Stimulated activated CD4-positive, alpha-beta T cell treated with anti-CD3 and anti-CD28 coated beads, Interleukin-1b, Interleukin-23, amount 100 ng/mL, for 4 hours (primary cell): ENCODE measurements around the gene PNLIPRP2.

Source experiments
- DNase-seq, 2 donors: peaks; one replicate each; pipeline ENCODE4 v3.0.0-alpha.2; 2020; ENCODE audit warnings: low read depth in 2 of 2

Gene PNLIPRP2

DNA sequence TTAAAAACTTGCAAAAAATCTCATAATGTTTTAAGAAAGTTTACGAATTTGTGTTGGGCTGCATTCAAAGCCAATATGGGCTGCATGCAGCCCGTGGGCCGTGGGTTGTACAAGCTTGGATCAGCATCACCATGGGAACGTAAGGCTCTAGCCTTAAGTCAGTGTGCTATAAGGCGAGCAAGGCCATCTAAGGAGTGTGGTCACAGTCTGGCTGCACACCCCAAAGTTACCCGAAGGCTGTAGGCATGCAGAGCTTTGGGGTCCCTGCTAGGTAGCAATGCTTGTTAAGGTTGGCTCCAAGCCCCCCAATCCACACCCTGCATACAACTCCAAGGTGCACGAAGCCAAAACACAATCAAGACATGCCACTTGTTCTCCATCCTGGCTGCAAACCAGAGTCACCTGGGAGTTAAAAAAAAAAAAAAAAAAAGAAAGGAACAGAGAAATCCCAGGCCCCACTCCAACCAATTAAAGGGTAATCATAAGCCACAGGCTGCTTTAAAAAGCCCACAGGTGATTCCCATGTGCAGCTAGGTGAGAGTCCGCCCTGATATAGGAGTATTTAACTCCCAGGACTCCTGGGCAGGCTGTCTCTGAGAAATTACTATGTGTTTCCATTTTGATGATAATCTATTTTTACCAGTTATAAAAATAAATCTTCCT, 8.5 kb upstream of the PNLIPRP2 start:
- no peak for DNase-seq

DNA sequence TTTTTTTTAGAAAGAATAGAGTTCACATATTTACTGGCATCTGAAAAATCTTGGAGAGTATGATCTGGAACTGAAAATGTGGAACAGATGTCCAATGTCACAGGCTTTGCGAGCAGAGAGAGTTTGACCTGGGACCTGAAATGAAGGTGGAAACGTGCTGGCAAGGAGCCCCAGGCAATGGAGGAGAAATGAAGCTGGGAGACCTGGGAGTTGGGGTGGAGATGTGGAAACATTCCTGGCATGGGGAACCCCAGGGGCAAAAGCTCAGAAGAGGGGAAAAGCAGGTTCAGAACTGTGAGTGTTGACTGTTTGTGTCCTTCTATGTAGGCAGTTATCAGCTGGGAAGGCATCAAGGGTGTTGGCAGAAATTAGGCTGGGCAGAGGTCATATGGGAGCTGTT, 7.3 kb upstream of the PNLIPRP2 start:
- DNase-seq = no peak

DNA sequence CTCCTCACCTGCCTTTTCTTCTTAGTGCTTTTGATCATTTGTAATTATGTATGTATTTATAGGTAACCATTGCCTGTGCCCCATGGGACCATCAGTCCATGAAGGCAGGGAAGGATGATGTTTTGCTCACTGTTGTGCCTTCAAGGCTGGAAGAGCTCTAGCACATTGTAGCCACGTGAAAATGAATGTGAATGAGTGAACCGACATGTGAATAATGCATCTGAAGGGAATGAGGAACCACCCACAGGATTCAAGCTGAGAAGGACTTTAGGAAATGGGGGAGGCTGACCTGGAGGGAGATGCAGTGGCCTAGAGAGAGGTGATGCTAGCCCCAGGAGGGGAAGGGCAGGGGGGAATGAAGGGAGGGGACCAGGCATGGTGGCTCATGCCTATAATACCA, 6.0 kb upstream of the PNLIPRP2 start:
- DNase-seq = no peak

DNA sequence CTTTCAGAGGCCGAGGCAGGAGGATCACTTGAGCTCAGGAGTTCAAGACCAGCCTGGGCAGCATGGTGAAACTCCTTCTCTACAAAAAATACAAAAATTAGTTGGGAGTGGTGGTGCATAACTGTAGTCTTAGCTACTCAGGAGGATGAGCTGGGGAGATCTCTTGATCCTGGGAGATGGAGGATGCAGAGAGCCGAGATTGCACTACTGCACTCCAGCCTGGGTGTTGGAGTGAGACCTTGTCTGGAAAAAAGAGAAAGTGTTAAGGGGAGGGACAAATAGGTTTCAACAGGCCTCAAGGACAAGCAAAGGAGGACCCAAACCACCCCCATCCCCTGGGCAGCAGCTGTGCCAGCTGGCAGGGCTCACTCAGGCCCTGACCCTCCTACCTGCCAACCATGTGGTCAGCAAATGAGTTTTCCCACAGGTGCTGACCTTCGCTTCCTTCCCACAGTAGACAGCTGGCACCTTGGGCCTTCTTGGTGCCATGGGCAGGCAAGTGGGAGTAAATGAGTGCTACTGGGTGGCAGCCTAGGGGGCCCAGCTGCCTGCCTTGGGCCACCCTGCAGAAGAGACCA, 5.5 kb upstream of the PNLIPRP2 start:
- no peak for DNase-seq

DNA sequence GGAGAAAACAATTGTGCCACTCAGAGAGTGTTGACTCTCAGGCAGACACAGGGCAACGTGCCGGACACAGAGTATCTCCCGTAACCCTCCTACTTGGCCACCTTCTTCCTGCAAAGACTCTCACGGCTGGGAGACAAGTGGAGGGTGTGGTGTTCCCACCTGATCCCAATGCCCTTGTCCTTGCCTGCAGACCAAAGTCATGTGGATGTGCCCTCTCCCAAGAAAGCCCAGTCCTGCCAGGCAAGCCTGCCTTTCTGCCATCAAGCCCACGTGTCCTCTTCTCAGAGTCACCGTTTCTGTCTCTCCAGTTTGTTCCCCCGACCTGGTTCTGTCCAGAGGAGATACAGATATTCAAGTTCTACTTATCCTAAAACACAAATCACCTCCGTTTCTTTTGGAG, 723 bp downstream of the PNLIPRP2 start:
- DNase-seq = no peak

DNA sequence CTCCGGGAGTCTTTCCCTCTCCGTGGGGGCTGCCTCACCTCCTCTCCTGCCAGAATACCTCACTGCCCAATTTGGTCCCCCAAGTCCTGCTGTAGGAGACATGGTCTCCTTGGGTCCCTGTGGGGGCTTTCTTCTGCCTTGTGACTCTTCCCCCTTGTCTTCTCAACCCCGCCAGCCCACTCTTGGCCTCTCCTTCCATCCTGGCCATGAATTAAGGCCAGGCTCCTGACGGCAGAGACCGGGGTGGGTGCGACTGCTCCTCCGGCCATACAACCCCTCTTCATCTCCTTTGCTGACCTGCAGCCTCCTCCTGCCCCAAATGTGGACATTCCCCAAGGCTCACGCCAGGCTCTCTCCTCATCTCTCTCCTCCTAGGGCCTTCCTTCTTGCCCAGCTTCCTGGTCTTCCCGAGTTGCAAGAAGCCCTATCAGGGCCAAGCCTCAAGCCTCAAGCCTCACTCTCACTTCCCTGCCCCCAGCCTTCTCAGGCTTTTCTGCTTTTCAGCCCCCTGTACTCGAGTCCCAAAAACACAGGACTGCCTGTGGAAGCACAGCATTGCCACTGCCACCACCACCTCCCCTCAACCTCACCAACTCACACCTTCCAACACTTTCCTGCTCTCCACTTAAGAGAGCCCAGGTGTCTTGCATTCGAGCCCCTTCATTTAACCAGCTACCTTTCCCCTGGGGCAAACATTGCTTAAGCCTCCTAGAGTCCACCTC, 1.3 kb downstream of the PNLIPRP2 start:
- no peak for DNase-seq

DNA sequence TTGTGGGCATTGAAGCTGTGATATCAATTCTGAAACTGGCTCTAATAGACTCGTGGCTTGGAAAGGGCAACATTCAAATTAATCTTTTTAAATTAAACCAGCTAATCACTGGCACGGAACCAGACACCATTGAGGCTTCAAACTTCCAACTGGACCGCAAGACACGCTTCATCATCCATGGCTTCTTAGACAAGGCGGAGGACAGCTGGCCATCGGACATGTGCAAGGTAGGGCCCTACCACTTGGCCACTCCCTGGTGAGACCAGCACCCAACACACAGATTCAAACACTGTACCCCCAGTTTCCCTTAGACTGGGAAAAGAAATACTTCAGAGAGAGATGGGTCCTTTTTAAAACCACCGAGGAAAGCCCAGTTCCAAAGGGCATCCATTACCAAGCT, 5.1 kb downstream of the PNLIPRP2 start:
- DNase-seq = no peak

DNA sequence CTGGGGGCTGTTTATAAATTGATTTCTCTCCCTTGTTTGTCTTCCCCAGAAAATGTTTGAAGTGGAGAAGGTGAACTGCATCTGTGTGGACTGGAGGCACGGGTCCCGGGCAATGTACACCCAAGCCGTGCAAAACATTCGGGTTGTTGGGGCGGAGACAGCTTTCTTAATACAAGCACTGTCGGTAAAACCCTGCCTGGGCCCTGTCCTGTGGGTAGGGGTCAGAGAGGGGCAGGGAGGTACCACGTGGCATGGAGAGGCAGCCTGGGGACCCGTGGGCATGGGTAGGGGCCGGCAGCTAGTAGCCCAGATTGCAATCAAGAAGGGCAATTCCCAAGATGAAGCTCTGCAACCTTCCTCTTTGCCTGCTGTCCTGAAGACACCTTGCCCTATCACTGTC, 6.1 kb downstream of the PNLIPRP2 start:
- DNase-seq = no peak

DNA sequence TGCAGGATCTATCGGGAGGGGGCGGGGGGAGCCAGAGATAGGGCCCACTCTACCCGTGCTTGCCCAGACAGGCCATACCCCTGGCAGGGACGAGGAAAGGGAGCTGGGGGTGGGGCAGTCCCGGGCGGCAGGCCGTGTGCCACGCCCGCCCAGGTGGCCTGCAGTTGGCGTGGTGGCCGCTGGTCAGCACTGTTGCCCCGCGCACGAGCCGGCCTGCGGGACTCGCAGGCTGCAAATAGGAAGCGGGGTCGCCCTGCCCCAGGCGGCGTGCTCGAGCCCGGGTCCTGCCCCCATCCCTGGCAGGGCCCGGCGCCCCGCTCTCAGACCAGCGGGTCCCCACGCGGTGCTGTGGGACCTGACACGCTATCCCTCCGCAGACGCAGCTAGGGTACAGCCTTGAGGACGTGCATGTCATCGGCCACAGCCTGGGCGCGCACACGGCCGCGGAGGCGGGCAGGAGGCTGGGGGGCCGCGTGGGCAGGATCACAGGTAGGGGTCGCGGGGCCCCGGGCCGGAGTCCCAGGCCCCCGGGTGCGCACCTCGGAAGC, 6.7 kb downstream of the PNLIPRP2 start:
- no peak for DNase-seq

DNA sequence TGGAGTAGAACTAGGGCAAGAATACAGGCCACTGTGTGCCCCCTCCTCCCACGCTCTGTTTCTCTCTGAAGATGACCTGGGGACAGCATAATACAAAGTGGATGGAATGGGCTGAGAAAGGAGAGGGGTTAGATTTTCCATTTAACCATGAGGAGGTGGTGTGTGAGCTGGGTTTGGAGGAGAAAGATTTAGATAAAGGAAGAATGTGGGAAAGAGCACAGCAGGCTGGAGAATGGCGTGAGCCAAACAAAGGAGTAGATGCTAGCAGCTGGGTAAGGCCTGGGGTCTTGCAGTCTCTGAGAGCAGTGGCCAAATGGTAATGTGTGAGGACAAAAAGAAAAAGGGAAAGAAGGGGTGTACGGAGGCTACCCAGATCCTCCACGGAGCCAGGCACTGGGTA, 8.6 kb downstream of the PNLIPRP2 start:
- DNase-seq = no peak

DNA sequence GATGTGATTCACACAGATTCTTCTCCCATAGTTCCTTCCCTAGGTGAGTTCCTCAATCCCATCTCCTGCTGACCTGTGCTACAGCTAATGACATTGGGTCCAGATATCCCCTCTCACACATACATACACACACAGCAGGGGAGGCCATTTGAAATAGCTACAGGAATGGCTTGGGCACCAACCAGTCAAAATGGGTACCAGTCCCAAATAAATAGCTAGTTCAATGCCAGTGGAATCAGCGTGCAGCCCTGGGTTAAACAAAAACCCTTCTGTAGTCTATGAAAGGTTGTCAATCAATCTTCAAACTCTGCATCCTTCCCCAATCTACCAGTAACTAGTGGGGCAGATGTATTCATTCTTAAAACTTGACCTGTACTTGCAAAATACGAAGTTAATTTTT, 9.3 kb downstream of the PNLIPRP2 start:
- no peak for DNase-seq

DNA sequence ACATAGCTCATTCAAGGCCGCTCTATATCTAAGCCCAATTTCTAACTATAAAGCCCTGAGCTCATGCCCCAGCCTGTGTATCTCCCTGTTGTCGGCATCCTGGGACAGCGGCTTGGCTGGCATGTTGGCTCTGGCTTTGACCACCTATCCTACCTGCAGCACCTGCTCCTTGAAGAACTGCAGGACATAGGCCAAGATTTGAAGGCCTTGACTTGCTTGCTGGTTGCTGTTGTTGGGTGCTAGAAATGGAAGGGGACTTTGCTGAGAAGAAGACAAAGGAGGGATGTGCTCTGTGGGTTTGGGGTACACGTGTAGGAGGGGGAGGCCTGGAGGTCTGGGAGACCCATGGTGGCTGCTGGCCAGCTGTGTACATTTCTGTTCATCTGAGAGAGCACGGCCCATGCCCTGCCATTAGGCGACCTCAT, 11.1 kb downstream of the PNLIPRP2 start:
- no peak for DNase-seq

DNA sequence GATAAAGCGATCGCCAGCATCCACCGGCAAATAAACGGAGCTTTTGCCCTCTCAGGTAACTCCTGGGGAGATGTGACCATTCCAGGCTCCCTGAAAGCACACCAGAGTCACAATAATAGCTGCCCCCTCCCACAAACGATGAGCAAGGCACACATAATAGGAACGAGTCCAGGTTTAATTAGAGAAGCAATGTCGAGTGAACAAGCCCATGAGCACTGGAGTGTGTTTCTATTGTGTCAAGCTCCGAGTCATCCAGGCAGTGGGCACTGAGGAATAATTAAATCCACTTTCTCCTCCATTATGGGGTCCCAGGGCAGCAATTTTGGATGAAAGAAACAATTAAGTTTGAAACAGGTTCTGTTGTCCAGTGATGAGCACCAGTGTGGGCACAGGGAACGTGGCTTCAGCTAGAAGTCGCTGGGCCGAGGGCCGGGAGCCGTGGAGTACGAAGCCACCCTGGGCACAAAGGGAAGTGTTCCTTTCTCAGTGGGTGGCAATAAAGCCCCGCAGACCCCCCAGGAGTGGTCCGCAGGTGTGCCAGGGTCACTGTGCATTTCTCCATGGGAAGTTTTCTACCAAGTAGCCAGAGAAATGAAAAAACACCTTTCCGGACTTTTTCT, 12.0 kb downstream of the PNLIPRP2 start:
- no peak for DNase-seq

DNA sequence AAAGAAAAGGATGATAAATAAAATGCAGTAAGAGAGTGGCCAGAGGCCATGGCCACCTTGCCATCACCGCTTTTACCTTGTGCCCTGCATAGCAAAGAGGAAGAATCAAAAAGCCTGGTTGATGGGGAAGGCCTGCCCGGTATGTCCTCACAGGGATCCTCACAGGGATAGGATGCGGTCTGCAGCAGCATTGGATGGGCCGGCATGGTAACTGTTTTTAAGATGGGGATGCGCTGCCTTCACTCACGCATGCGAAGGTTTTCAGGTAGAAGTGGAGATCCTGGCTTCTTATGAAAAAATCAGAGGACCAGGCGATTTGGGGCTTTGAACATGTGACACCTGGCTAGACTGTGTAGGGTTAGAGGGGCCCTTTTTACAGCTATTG, 12.5 kb downstream of the PNLIPRP2 start:
- no peak for DNase-seq

DNA sequence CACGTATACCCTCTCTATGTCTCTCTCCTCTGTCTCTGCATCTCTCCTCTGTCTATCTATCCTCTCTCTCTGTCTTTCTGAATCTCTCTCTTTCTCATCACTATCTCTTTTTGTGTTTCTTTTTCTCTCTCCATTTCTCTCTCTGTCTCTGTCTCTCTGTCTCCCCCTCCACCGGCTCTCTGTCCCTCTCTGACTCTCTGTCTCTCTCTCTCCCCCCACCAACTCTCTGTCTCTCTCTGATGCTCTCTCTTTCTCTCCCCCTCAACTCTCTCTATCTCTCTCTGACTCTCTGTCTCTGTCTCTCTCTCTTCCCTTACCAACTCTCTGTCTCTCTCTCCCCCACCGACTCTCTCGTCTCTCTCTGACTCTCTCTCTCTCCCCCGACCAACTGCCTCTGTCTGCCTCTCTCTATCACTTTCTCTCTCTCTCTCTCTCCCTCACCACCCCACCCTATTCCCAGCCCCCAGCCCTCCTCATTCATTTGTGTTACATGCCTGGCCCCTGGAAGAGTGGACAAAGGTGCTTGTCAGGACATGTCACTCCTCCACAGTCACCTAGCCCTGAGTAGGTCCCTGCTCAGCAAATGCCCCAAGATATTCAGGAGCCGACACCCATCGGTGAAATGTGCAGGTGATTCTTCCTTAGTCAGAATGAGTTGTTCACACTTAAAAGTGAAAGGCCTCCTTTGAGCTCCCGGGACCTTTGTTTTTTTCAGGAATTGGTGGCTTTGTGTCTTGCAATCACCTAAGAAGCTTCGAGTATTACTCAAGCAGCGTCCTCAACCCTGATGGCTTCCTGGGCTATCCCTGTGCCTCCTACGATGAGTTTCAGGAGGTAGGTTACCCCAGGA, 13.6 kb downstream of the PNLIPRP2 start:
- no peak for DNase-seq

DNA sequence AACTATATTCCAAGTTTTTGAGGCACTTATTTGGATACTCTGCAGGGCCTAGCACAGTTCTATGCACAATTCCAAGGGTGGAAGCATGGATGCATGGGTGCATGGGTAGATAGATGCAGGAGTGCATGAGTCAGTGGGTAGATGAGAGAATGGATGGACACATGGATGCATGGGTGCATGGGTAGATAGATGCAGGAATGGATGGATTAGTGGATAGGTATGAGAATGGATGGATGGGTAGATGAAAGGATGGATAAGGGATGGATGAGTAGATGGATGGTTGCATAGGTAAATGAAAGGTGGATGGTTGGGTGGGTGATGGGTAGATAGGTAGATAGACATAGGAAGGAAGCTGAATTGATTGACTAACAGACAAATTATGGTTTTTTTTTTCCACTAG, 15.6 kb downstream of the PNLIPRP2 start:
- no peak for DNase-seq

DNA sequence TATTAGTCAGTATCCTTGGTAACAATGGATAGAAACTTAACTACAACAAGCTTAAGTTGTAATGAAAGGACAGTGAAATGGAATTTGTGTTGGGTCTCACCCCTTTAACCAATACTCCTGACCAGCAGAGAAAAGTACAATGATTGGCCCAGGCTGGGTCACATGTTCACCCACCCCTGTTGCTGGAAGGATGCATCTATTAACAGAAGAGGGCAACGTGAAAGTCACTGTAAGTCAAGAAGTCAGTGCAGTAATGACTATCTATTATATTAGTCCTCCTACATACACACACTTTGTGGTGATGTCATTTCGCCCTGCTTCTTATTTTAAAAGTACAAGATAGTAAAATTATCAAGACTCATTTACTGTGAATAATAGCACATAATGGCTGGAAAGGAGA, 16.2 kb downstream of the PNLIPRP2 start:
- DNase-seq = no peak

DNA sequence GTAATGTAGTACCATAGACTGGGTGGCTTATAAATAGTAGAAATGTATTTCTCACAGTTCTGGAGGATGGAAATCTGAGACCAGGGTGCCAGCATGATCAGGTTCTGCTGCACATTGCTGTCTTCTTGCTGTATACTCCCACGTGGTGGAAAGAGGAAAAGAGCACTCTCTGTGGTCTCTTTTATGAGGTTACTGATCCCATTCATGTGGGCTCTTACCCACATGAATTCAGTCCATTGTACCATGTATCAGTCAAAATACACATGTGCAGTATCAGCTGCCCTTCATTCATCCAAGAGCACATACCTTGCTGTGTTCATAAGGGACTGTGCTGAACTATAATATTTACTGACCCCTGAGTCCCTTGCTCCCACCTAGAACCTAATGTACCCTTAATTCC, 17.1 kb downstream of the PNLIPRP2 start:
- DNase-seq = no peak

DNA sequence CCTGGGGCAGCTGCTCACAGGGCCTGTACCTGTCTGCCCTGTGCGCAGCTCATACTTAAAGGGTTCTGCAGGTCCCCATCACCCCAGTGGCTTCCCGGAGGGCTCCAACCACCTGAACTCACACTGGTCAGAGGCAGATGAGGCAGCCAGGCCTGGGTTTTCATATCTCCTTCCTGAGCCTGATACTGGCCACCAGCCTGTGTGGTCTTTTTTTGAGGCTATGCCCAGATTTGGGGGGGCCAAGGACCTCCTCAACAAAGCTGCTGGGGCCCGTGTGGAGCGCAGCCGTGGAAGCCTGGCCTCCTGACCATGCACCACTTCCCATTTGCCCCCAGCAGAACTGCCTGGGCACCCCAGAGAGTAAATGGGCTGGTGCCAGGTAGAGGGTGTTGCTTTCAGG, 25.7 kb downstream of the PNLIPRP2 start:
- no peak for DNase-seq

DNA sequence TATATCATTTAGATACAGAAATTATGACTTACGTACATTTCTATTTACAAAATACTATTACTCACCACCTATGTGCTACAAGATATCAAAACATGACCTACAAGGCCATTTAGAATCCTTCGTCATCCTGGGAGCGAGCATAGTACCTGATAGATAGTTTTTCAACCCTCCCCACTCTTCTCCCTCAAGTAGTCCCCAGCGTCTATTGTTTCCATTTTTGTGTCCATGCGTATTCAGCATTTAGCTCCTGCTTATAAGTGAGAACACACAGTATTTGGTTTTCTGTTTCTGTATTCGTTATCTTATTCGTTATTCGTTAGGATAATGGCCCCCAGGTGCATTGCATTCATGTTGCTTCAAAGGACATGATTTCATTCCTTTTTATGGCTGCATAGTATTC, 28.1 kb downstream of the PNLIPRP2 start:
- DNase-seq = no peak

DNA sequence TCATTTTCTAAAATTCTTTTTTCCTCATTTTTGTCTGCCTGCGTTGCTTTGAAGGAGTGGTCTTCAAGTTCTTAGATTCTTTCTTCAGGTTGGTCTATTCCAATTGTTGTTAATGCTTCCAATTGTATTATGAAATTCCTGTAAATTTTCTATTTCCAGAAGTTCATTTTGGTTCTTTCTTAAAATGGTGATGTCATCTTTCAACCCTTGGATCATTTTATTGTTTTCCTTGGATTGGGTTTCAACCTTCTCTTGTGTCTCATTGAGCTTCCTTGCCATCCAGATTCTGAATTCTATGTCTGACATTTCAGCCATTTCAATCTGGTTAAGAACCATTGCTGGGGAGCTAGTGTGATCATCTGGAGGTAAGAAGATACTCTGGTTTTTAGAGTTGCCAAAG, 33.1 kb downstream of the PNLIPRP2 start:
- no peak for DNase-seq

DNA sequence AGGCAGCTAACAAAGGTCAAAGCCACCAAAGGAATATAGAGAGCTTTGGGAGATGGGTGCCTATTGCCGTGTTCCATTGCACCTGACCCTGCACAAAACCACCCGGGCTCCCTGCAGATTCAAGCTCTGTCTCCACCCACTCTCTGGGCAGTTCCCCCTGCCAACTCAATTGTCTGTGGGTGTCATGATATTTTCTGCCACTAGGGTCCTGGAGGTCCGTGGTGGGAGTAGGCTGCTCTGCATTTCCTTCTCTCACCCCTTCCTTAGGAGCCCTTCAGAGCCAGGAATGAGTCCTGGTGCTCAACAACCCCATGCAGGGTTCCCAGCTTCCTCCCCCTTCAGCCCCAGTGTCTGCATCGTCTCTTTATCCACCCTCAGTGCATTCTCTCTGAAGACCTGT, 34.1 kb downstream of the PNLIPRP2 start:
- no peak for DNase-seq
